ENCODE results near the gene RRM1. TPM values are rescaled to one million over a fixed set of nuclear protein-coding genes. Genes with fewer than 3 reads are reported as not detected.

RRM1 gene
- total RNA-seq, 1 donor = 158 TPM

DNA sequence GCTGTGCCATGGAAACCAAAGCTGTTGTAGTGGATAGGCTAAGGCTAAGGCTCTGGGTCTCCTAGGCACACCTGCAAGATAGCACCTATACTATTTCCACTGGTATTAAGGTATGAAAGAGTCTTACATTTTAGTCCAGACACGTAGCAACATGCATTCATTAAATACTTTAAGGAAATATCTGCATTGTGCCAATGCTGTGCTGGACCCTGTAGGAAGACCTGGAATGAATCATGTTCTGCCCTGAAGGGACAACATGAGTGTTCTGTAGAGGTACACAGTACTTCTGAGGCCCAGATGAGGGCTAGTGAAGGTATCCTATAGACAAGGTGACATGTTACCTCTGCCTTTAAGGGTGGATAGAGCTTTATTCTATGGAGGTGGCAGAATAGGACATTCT, 35.2 kb upstream of the RRM1 start:
- no peak overlapping the region for H3K4me3 ChIP-seq (ENCODE audit: low read depth, low read length)
- no peak for DNase-seq (ENCODE audit: low read depth)
- TF ChIP-seq, protein P1, sequence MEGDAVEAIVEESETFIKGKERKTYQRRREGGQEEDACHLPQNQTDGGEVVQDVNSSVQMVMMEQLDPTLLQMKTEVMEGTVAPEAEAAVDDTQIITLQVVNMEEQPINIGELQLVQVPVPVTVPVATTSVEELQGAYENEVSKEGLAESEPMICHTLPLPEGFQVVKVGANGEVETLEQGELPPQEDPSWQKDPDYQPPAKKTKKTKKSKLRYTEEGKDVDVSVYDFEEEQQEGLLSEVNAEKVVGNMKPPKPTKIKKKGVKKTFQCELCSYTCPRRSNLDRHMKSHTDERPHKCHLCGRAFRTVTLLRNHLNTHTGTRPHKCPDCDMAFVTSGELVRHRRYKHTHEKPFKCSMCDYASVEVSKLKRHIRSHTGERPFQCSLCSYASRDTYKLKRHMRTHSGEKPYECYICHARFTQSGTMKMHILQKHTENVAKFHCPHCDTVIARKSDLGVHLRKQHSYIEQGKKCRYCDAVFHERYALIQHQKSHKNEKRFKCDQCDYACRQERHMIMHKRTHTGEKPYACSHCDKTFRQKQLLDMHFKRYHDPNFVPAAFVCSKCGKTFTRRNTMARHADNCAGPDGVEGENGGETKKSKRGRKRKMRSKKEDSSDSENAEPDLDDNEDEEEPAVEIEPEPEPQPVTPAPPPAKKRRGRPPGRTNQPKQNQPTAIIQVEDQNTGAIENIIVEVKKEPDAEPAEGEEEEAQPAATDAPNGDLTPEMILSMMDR (IDR thresholded peaks at IDR 0.05; ENCODE audit: insufficient read depth, low read length) = no peak

DNA sequence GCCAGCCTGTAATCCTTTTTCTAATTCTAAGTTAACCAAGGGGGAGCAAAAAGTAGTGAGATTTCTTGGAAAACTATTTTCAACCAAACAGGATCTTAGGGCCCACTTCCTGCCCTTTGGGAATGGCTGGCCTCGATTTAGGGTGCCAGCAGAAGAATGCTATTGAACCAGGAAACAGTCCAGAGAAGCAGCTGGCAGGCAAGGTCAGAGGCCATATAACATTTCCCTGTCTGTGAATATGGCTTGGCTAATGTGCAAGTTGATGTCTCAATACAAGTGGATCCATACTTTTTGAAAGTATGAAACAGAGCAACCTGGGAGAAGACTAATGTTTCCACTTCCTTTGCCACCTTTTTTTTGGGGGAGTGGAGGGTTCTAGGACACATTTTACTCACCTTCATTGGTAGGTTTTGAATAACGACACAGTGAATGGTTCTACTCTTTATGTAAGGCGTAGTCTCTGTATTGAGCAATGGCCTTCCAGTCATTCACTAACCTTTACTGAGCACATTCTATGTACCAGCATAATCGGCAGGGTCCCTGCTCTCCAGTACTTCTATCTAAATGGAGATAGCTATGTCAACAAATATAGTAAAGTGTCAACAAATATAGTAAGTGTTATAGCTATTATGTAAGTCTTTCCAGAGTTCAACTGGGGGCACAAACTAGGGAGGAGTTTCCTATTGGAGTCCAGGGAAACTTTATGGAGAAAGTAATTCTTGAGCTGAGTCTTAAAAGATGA, 34.2 kb upstream of the RRM1 start:
- H3K4me3 ChIP-seq (ENCODE audit: low read depth, low read length) = no peak overlapping the region
- no peak for DNase-seq (ENCODE audit: low read depth)
- TF ChIP-seq, protein P1 (IDR thresholded peaks at IDR 0.05; ENCODE audit: insufficient read depth, low read length) = no peak

DNA sequence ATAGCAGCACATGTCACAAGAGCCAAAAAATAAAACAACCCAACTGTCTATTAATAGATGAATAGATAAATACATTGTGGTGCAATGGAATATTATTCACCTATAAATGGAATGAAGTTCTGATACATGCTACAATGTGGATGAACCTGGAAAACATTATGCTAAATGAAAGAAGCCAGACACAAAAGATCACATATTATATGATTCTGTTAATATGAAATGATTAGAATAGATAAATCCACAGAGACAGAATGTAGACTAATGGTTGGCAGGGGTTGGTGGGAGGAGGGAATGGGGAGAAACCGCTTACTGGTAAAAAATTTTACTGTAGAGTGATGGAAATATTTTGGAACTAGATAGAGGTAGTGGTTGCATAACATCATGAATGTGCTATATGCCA, 32.9 kb upstream of the RRM1 start:
- TF ChIP-seq, protein P1 (IDR thresholded peaks at IDR 0.05; ENCODE audit: insufficient read depth, low read length) = no peak
- no peak overlapping the region for H3K4me3 ChIP-seq (ENCODE audit: low read depth, low read length)
- no peak for DNase-seq (ENCODE audit: low read depth)

DNA sequence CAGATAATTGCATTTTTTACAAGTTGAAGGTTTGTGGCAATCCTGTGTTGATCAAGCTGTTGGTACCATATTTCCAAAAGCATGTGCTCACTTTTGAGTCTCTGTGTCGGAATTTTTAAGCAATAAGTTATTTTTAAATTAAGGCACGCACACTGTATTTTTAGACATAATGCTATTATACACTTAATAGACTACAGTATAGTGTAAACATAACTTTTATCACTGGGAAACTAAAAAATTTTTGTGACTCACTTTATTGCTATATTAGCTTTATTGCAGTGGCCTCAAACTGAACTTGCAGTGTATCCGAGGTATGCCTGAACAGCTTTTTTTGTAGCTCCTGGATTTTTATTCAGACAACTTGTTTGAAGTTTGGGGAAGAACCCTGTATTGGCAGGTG, 31.3 kb upstream of the RRM1 start:
- TF ChIP-seq, protein P1 (IDR thresholded peaks at IDR 0.05; ENCODE audit: insufficient read depth, low read length) = no peak
- no peak overlapping the region for H3K4me3 ChIP-seq (ENCODE audit: low read depth, low read length)
- no peak for DNase-seq (ENCODE audit: low read depth)

DNA sequence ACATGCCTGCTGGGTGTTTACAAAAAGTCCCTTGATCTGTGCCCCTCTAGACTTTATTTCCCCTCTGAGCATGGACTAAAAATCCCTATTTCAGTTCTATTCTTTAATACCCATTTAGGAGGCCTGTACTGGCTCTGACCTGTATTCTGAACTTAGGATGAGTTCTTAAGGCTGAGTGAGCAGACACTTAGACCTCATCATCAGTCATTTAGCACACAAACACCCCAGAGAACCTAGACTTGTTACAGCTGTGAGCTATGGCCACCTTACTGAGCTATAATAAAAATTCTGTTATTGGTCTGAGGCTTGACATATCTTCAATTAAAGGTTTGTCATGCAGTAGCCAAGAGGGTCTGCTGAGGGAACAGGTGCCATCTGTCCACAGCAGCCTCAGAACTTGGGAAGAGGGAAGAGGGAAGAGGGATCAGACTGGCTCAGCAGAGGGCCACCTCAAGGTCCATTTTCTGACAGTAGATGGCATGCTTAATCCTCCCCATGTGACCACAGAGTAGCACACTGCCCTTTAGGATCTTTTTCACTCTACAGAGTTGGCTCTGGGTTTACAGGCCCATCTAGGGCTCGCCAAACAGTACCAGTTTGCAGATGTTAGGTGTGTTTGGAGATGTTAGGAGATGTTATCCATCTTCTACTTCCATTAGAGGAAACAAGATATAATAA, 30.2 kb upstream of the RRM1 start:
- H3K4me3 ChIP-seq (ENCODE audit: low read depth, low read length) = no peak overlapping the region
- no peak for DNase-seq (ENCODE audit: low read depth)
- TF ChIP-seq, protein P1 (IDR thresholded peaks at IDR 0.05; ENCODE audit: insufficient read depth, low read length) = no peak

DNA sequence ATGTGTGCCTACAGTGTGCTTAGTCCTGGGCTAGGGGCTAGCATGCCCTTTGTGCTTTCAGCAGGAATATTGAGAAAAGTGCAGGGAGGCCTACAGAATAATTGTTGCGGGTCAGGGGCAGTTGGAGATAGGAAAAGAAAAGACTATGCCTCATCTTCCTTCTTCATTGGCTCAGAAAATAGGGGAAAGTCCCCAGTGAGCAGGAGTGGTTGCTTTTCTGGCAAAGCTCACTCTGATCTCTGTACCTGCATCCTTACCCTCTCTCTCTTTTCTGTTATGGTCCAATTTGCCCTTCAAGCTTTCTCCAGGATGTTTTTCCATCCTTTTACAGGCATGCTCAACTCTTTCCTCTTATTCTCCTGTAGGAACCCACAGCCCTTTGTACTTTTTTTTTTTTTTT, 29.5 kb upstream of the RRM1 start:
- H3K4me3 ChIP-seq (ENCODE audit: low read depth, low read length) = no peak overlapping the region
- DNase-seq (ENCODE audit: low read depth) = no peak
- TF ChIP-seq, protein P1 (IDR thresholded peaks at IDR 0.05; ENCODE audit: insufficient read depth, low read length) = no peak
